NT2/D1 (cell line): ENCODE data around the gene TNKS2.

Experiments
- DNase-seq: peaks from one replicate; pipeline ENCODE4 v3.0.0-alpha.2; 2011; ENCODE audit warnings: low read depth, low spot score
- H3K27me3 ChIP-seq: 2 replicates; pipeline ENCODE4 v1.6.0; 2011; ENCODE audit warnings: mild to moderate bottlenecking; ENCODE audit not compliant: insufficient read length, insufficient read depth
- H3K36me3 ChIP-seq: 2 replicates; pipeline ENCODE4 v1.6.1; 2011; ENCODE audit warnings: mild to moderate bottlenecking, low read length, mixed read lengths; ENCODE audit not compliant: insufficient read depth, insufficient read length
- H3K4me1 ChIP-seq: 2 replicates; pipeline ENCODE4 v1.5.1; 2011; ENCODE audit not compliant: insufficient read depth, insufficient read length
- H3K4me3 ChIP-seq: 2 replicates; pipeline ENCODE4 v1.5.1; 2011; ENCODE audit warnings: low read depth; ENCODE audit not compliant: insufficient read length
- H3K9ac ChIP-seq: 2 replicates; pipeline ENCODE4 v1.6.0; 2011; ENCODE audit warnings: low read depth; ENCODE audit not compliant: insufficient read length
- H3K9me3 ChIP-seq: 2 replicates; pipeline ENCODE4 v1.5.1; 2011; ENCODE audit warnings: mild to moderate bottlenecking, low read length; ENCODE audit not compliant: insufficient read depth
- SUZ12 ChIP-seq: IDR thresholded peaks from 2 replicates; pipeline ENCODE4 v1.6.1; 2011; ENCODE audit not compliant: insufficient read length, insufficient read depth; ENCODE audit errors: extremely low read depth
- YY1 ChIP-seq: IDR thresholded peaks from 2 replicates; pipeline ENCODE4 v1.6.1; 2011; ENCODE audit not compliant: insufficient read length, insufficient read depth
- ZNF274 ChIP-seq: IDR thresholded peaks from 2 replicates; pipeline ENCODE4 v1.6.1; 2011; ENCODE audit warnings: mild to moderate bottlenecking, low read depth, low read length

TNKS2 gene

GRCh38 chr10:91901784-91902677 lies 103.8 kb downstream of the TNKS2 start:
- no peaks in the 10 kb centered on the region for H3K27me3 ChIP-seq
- no peak for DNase-seq
- no peaks in the 10 kb centered on the region for H3K9me3 ChIP-seq
- H3K9ac ChIP-seq = no peak overlapping the region
- H3K4me1 ChIP-seq = no peaks in the 10 kb centered on the region
- no peak for TF ChIP-seq SUZ12
- TF ChIP-seq ZNF274 = no peak
- TF ChIP-seq YY1 = no peak
- peaks cover 9% of the 10 kb centered on the region for H3K36me3 ChIP-seq
- H3K4me3 ChIP-seq = no peak overlapping the region

DNA sequence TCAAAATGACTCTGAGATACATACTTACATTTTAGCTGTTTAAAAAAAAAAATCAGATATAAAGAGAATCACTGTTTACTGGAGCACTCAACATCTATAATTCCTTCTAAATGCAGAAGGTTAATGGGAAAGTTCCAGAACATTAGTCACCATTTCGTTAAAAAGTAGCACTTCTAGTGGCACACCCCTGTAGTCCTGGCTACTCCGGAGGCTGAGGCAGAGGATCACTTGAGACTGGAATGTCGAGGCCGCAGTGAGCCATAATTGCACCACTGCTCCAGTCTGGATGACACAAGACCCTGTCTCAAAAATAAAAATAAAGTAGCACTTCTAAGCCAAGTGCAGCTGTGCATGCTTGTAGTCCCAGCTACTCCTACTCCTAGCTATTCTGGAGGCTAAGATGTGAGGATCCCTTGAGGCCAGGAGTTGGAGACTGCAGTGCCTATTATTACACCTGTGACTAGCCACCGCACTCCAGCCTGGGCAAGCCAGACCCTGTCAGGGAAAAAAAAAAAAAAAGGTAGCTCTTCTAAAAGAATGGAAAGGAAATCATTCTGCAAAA lies 108.9 kb downstream of the TNKS2 start:
- no peak for DNase-seq
- no peaks in the 10 kb centered on the region for H3K4me1 ChIP-seq
- no peaks in the 10 kb centered on the region for H3K27me3 ChIP-seq
- H3K9ac ChIP-seq = no peak overlapping the region
- peaks cover 9% of the 10 kb centered on the region for H3K36me3 ChIP-seq
- TF ChIP-seq ZNF274 (no peak), SUZ12 (no peak), YY1 (no peak)
- peak overlapping the region; percentile 75 for H3K4me3 ChIP-seq
- no peaks in the 10 kb centered on the region for H3K9me3 ChIP-seq

- TF ChIP-seq YY1 (no peak), SUZ12 (no peak), ZNF274 (no peak)
- Histone ChIP-seq H3K27me3 (no peaks in the 10 kb centered on the region), H3K36me3 (peaks cover 9% of the 10 kb centered on the region), H3K4me1 (no peaks in the 10 kb centered on the region), H3K9me3 (no peaks in the 10 kb centered on the region), H3K4me3 (peak overlapping the region; percentile 75), H3K9ac (peak overlapping the region; percentile 84)
- no peak for DNase-seq
These were observed 109.7 kb downstream of the TNKS2 start for GRCh38 chr10:91907914-91908336.

GRCh38 chr10:91908337-91909116 lies 110.3 kb downstream of the TNKS2 start:
- Histone ChIP-seq H3K9me3 (no peaks in the 10 kb centered on the region), H3K27me3 (no peaks in the 10 kb centered on the region), H3K4me3 (peak overlapping the region; percentile 75), H3K9ac (peak overlapping the region; percentile 84), H3K4me1 (no peaks in the 10 kb centered on the region), H3K36me3 (peaks cover 9% of the 10 kb centered on the region)
- TF ChIP-seq SUZ12 (no peak), YY1 (peak; percentile 3)
- no peak for DNase-seq

GRCh38 chr10:91909117-91909677 lies 111.0 kb downstream of the TNKS2 start, which contains the start of gene FGFBP3:
FGFBP3 (minus strand) TSS chr10:91909486; CDS start chr10:91908969, 517 bp downstream.
- DNase-seq = no peak

DNA sequence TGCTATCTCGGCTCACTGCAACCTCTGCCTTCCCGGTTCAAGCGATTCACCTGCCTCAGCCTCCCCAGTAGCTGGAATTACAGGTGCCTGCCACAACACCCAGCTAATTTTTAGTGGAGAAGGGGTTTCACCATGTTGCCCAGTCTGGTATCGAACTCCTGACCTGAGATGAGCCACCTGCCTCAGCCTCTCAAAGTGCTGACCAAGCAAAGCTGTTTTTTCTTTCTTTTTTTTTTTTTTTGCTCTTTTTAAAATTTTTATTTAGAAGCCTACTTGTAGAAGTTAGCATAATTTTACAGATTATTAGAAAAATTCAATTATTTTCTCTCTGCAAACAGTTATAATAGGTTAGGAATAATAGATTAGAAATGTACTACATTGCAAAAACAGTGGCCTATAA lies 112.2 kb downstream of the TNKS2 start:
- Histone ChIP-seq H3K4me3 (no peak overlapping the region), H3K27me3 (no peaks in the 10 kb centered on the region), H3K9me3 (no peaks in the 10 kb centered on the region), H3K4me1 (no peaks in the 10 kb centered on the region), H3K36me3 (peaks cover 9% of the 10 kb centered on the region), H3K9ac (no peak overlapping the region)
- TF ChIP-seq YY1 (no peak), ZNF274 (no peak), SUZ12 (no peak)
- DNase-seq = no peak

More at GRCh38 chr10:91909117-91909677, 111.0 kb downstream of the TNKS2 start, which contains the start of gene FGFBP3:
- no peak for TF ChIP-seq ZNF274
- no peak for TF ChIP-seq YY1
- TF ChIP-seq SUZ12 = no peak
- Histone ChIP-seq H3K9me3 (no peaks in the 10 kb centered on the region), H3K36me3 (peaks cover 9% of the 10 kb centered on the region), H3K9ac (peak within 1 kb of the TSS; percentile 84), H3K4me3 (peak within 1 kb of the TSS; percentile 75), H3K4me1 (no peaks in the 10 kb centered on the region), H3K27me3 (no peaks in the 10 kb centered on the region)
